HCT116 (cell line): ENCODE data around the gene THUMPD3. TPM values are rescaled to one million over a fixed set of nuclear protein-coding genes. Genes with fewer than 3 reads are reported as not detected.

Experiments
- ATAC-seq: fragments of 200-7000 bp; cut with Tn5 transposase; 2 replicates; pipeline ENCODE4 v1.9.1; 2020; ENCODE audit warnings: mild to moderate bottlenecking, moderate library complexity
- BruUV-seq: library from RNA; stranded (reverse); fragments of 400-500 nt; replicated peaks from 2 replicates; lab custom pipeline; 2021; lab: Mats Ljungman, UMichigan
- CTCF ChIA-PET: fragments of 300-600 bp; sonication (Branson Sonifier 250); formaldehyde crosslinking; loops from one replicate; lab custom pipeline; 2021; ENCODE audit warnings: antibody characterized with exemption; lab: Charles Lee
- POLR2A ChIA-PET: fragments of 300-600, 350-600 bp; sonication (Branson Sonifier 250); formaldehyde crosslinking; loops from one replicate; lab custom pipeline; 2021; ENCODE audit warnings: antibody characterized with exemption; lab: Charles Lee
- RAD21 ChIA-PET, 2 experiments: fragments of 300-600 bp; sonication (Branson Sonifier 250); formaldehyde crosslinking; loops; one replicate each; lab custom pipeline; 2023; ENCODE audit warnings: low total read pairs in 2 of 2; ENCODE audit not compliant: uncharacterized antibody in 2 of 2, unreplicated experiment in 2 of 2, low non-redundant PET in 1 of 2; lab: Charles Lee
- DNase-seq: peaks from one replicate; pipeline ENCODE4 v3.0.0-alpha.2; 2010; ENCODE audit warnings: low read depth, low spot score
- H2AFZ ChIP-seq: fragments of 200-600 bp; shearing (Covaris generic), sonication (generic); 2 replicates; pipeline ENCODE4 v1.6.1; 2017; ENCODE audit warnings: low read depth, mixed run types, mixed read lengths, antibody characterized with exemption, low read length; ENCODE audit not compliant: poor library complexity, severe bottlenecking
- H3K27ac ChIP-seq: 2 replicates; pipeline ENCODE4 v1.5.1; 2012; ENCODE audit warnings: low read depth, low read length
- H3K27me3 ChIP-seq: fragments of 200-600 bp; sonication (generic); 2 replicates; pipeline ENCODE4 v1.6.1; 2016; ENCODE audit warnings: mixed run types, low read length, mixed read lengths; ENCODE audit not compliant: insufficient read depth
- H3K36me3 ChIP-seq, 2 experiments: fragments of 200-500 bp in 1 of 2; fragments of 200-600 bp in 1 of 2; sonication (Bioruptor generic) in 1 of 2; sonication (generic) in 1 of 2; 2 replicates each; pipeline versions ENCODE4 v1.5.1 to v1.6.1; 2014 to 2016; ENCODE audit warnings: low read length in 2 of 2, inconsistent platforms in 1 of 2, mixed read lengths in 1 of 2, mixed run types in 1 of 2; ENCODE audit not compliant: insufficient read depth in 2 of 2, control insufficient read depth in 1 of 2
- H3K4me1 ChIP-seq, 2 experiments: fragments of 200-600 bp in 1 of 2; sonication (generic) in 1 of 2; 2 replicates each; pipeline versions ENCODE4 v1.5.1 to v1.6.1; 2012 to 2017; ENCODE audit warnings: low read length in 2 of 2, inconsistent platforms in 1 of 2, mild to moderate bottlenecking in 1 of 2, mixed read lengths in 1 of 2, mixed run types in 1 of 2, moderate library complexity in 1 of 2; ENCODE audit not compliant: insufficient read depth in 2 of 2, control insufficient read depth in 1 of 2
- H3K4me2 ChIP-seq: fragments of 200-600 bp; sonication (generic); 2 replicates; pipeline ENCODE4 v1.6.1; 2017; ENCODE audit warnings: mixed run types, low read length, mixed read lengths
- H3K4me3 ChIP-seq, 2 experiments: fragments of 200-600 bp in 1 of 2; sonication (generic) in 1 of 2; replicated peaks in 1 of 2; 2 replicates each; pipeline ENCODE4 v1.5.1; 2011 to 2016; ENCODE audit warnings: low read length in 2 of 2, control low read depth in 1 of 2, low read depth in 1 of 2, mild to moderate bottlenecking in 1 of 2, mixed read lengths in 1 of 2, mixed run types in 1 of 2
- H3K79me2 ChIP-seq: fragments of 200-600 bp; sonication (generic); 2 replicates; pipeline ENCODE4 v1.6.1; 2017; ENCODE audit warnings: mild to moderate bottlenecking, mixed run types, low read length, moderate library complexity, mixed read lengths; ENCODE audit not compliant: insufficient read depth
- H3K9ac ChIP-seq: fragments of 200-600 bp; sonication (generic); 2 replicates; pipeline ENCODE4 v1.6.1; 2016; ENCODE audit warnings: low read length, mixed read lengths
- H3K9me2 ChIP-seq: fragments of 200-600 bp; sonication (generic), shearing (Covaris generic); 2 replicates; pipeline ENCODE4 v1.6.1; 2017; ENCODE audit warnings: mixed run types, mild to moderate bottlenecking, moderate library complexity; ENCODE audit not compliant: insufficient read depth
- H3K9me3 ChIP-seq, 2 experiments: fragments of 200-500 bp in 1 of 2; fragments of 200-600 bp in 1 of 2; sonication (Bioruptor generic) in 1 of 2; sonication (generic) in 1 of 2; 2 replicates each; pipeline ENCODE4 v1.6.1; 2014 to 2017; ENCODE audit warnings: low read length in 2 of 2, mixed read lengths in 2 of 2, inconsistent platforms in 1 of 2, low read depth in 1 of 2, mild to moderate bottlenecking in 1 of 2, mixed run types in 1 of 2, moderate library complexity in 1 of 2; ENCODE audit not compliant: control insufficient read depth in 1 of 2, insufficient read depth in 1 of 2
- H4K20me1 ChIP-seq: fragments of 200-600 bp; sonication (generic), shearing (Covaris generic); 2 replicates; pipeline ENCODE4 v1.6.1; 2017; ENCODE audit warnings: mixed run types, mild to moderate bottlenecking, moderate library complexity; ENCODE audit not compliant: insufficient read depth
- CBX3 ChIP-seq: IDR thresholded peaks from 2 replicates; pipeline ENCODE4 v1.6.1; 2012; ENCODE audit warnings: low read depth
- ELF1 ChIP-seq: IDR thresholded peaks from 2 replicates; pipeline ENCODE4 v1.6.1; 2012; ENCODE audit warnings: low read depth, borderline replicate concordance
- ZFX ChIP-seq: fragments of 450-650 bp; IDR thresholded peaks from 2 replicates; pipeline ENCODE4 v1.6.1; 2017
- ZNF274 ChIP-seq: fragments of 200-500 bp; sonication (Bioruptor generic); IDR thresholded peaks from 2 replicates; pipeline ENCODE4 v1.6.1; 2014; ENCODE audit warnings: mild to moderate bottlenecking, low read depth, low read length, inconsistent platforms
- intact Hi-C: fragments of 100-400 bp; cut with micrococcal nuclease; formaldehyde crosslinking; loops from 2 replicates; pipeline ENCODE4 v1.10.0; 2022
- total RNA-seq: library from RNA; stranded (reverse); gene quantifications from one replicate; pipeline ENCODE4 v1.2.1, GENCODE V29; 2021; ENCODE audit not compliant: unreplicated experiment
- TF ChIP-seq, protein P1 (sequence below): IDR thresholded peaks from 2 replicates; pipeline ENCODE4 v1.6.1; 2012
- TF ChIP-seq, protein P2 (sequence below), 3 experiments: fragments of 200-600 bp in 1 of 3; sonication (generic) in 1 of 3; IDR thresholded peaks in 2 of 3; conservative IDR thresholded peaks in 1 of 3; 2 replicates each; pipeline ENCODE4 v1.5.1; 2012 to 2017; ENCODE audit warnings: low read depth in 2 of 3, low read length in 2 of 3, antibody characterized with exemption in 1 of 3, borderline replicate concordance in 1 of 3, control low read depth in 1 of 3, mild to moderate bottlenecking in 1 of 3, mixed read lengths in 1 of 3, mixed run types in 1 of 3, moderate library complexity in 1 of 3; ENCODE audit not compliant: insufficient read depth in 1 of 3

The THUMPD3 gene
- total RNA-seq, 1 experiment from 2014 or later: 79.5 TPM

- Histone ChIP-seq H3K4me1 (no peaks in the 10 kb centered on the region), H3K4me3 (no peak overlapping the region), H2AFZ (no peak overlapping the region), H3K9ac (no peak overlapping the region), H3K4me2 (no peak overlapping the region), H3K27ac (no peak overlapping the region), H4K20me1 (peaks cover 26% of the 10 kb centered on the region; the same call in 1 of the 2 replicates), H3K36me3 (peaks cover 77 to 88% of the 10 kb centered on the region in 2 experiments), H3K27me3 (no peaks in the 10 kb centered on the region), H3K9me2 (no peaks in the 10 kb centered on the region), H3K9me3 (no peaks in the 10 kb centered on the region), H3K79me2 (peaks cover 100% of the 10 kb centered on the region)
- DNase-seq (no peak), ATAC-seq (no peak)
- TSS peak; percentile 22 for BruUV-seq
- CTCF ChIA-PET: no interaction called here
- TF ChIP-seq CBX3 (no peak), ZFX (no peak), ELF1 (no peak), ZNF274 (no peak)
- TF ChIP-seq, protein P1, sequence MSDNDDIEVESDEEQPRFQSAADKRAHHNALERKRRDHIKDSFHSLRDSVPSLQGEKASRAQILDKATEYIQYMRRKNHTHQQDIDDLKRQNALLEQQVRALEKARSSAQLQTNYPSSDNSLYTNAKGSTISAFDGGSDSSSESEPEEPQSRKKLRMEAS: no peak
- TF ChIP-seq, protein P2, sequence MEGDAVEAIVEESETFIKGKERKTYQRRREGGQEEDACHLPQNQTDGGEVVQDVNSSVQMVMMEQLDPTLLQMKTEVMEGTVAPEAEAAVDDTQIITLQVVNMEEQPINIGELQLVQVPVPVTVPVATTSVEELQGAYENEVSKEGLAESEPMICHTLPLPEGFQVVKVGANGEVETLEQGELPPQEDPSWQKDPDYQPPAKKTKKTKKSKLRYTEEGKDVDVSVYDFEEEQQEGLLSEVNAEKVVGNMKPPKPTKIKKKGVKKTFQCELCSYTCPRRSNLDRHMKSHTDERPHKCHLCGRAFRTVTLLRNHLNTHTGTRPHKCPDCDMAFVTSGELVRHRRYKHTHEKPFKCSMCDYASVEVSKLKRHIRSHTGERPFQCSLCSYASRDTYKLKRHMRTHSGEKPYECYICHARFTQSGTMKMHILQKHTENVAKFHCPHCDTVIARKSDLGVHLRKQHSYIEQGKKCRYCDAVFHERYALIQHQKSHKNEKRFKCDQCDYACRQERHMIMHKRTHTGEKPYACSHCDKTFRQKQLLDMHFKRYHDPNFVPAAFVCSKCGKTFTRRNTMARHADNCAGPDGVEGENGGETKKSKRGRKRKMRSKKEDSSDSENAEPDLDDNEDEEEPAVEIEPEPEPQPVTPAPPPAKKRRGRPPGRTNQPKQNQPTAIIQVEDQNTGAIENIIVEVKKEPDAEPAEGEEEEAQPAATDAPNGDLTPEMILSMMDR (IDR thresholded peaks at IDR 0.05 in 2 of 3, conservative IDR thresholded peaks at IDR 0.05 in 1 of 3; ENCODE audit: borderline replicate concordance in 1 of 3, insufficient read depth in 1 of 3, low read depth in 2 of 3, low read length in 2 of 3): no peak
- intact Hi-C loops: no loop called here
- POLR2A ChIA-PET: no interaction called here
- RAD21 ChIA-PET: no interaction called here
Observed at GRCh38 chr3:9430733-9431132, 67.9 kb downstream of the THUMPD3 start.
